Skeletal muscle satellite cell (primary cell): ENCODE data around the gene NEURL2.
"Not testable (repeated sequence)": the region's sequence is repeated elsewhere in the genome, so short reads cannot be mapped to it uniquely, and the experiment has no call there.

Experiments
- H3K27me3 ChIP-seq: 2 replicates; pipeline ENCODE4 v1.7.0; 2013; ENCODE audit warnings: low read length; ENCODE audit not compliant: control insufficient read depth, insufficient read depth
- H3K36me3 ChIP-seq: 2 replicates; pipeline ENCODE4 v1.7.0; 2013; ENCODE audit warnings: mild to moderate bottlenecking, control low read depth, low read length; ENCODE audit not compliant: insufficient read depth
- H3K4me1 ChIP-seq: 2 replicates; pipeline ENCODE4 v1.7.0; 2013; ENCODE audit warnings: low read length; ENCODE audit not compliant: control insufficient read depth, insufficient read depth
- H3K4me2 ChIP-seq: 2 replicates; pipeline ENCODE4 v1.7.0; 2013; ENCODE audit warnings: mild to moderate bottlenecking, low read length
- H3K4me3 ChIP-seq: 2 replicates; pipeline ENCODE4 v1.7.0; 2013; ENCODE audit warnings: low read length
- H3K9ac ChIP-seq: 2 replicates; pipeline ENCODE4 v1.7.0; 2013; ENCODE audit warnings: mild to moderate bottlenecking, low read depth, low read length, moderate library complexity
- H3K9me3 ChIP-seq: replicated peaks from 2 replicates; pipeline ENCODE4 v1.7.0; 2013; ENCODE audit warnings: mild to moderate bottlenecking, control low read depth, low read length

Gene NEURL2

GRCh38 chr20:45905505-45906079 lies 14.6 kb upstream of the NEURL2 start:
- H3K9ac ChIP-seq: no peak overlapping the region
- H3K4me1 ChIP-seq: peaks cover 5% of the 10 kb centered on the region
- no peak overlapping the region for H3K4me3 ChIP-seq
- H3K9me3 ChIP-seq: no peaks in the 10 kb centered on the region
- no peaks in the 10 kb centered on the region for H3K36me3 ChIP-seq
- no peaks in the 10 kb centered on the region for H3K27me3 ChIP-seq
- no peak overlapping the region for H3K4me2 ChIP-seq

DNA sequence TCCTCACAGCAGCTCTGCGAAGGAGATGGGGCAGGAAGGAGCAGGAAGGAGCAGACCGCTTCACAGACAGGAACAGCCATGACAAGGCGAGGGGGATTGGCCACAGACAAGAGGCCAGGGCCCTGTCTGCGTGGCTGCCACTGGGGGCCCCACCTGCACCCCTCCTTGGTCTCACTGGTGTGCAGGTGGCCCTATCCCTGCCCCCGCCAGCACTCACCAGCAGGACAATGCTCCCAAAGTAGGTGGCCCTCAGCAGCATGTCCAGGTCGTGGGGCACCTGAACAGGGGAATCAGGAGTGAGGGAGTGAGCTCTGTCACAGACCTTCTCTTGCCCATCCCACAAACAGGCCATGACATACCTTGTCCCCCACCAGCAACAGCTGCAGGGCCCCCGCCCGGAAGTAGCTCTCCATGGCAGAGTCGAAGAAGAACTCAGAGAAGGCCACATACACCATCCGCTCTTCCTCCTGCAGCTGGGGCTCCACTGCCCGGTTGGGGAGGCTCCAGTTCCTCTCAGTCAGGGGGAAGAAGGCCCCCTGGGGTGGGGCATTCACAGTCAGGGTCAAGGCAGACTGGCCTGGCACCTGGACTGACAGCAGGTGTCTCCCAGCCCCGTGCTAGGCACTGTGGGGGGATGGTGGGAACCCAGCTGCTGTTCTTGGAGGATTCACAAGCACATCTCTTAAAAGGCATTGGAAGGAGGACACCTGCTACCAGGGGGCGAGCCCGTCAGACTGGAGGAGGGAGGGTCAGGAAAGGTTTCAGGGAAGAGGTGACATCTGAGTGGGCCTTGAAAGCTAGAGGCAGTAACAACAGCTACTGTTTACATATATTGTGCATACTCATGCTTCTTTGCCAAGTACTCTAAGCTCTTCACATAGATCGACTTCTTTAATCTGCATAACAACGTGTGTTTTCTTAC lies 13.8 kb upstream of the NEURL2 start:
- Histone ChIP-seq H3K36me3 (no peaks in the 10 kb centered on the region), H3K4me1 (peaks cover 3% of the 10 kb centered on the region), H3K27me3 (no peaks in the 10 kb centered on the region), H3K4me2 (no peak overlapping the region), H3K9ac (no peak overlapping the region), H3K9me3 (no peaks in the 10 kb centered on the region), H3K4me3 (no peak overlapping the region)

DNA sequence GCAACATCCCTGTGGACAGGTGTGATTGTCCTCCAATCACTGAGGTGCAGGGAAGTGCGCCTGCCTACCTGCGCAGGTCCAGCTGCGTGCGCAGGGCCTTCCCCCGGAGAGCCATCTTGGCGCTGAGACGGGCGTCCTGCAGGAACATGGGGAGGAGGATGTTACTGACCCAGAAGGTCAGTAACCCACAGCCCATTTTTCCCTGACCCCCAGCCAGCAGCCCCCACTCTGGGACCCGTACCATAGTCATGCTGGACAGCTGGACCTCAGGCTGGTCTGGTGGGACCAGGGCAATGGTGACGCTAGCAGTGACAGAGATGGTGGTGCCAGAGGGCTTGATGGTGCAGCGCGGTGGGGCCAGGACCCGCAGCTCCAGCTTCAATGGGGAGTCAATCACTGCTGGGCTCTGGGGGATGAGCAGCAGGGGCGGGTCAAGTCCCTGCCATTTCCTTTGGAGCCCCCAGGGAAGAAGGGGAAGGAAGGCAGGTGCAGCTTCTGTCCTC lies 11.2 kb upstream of the NEURL2 start:
- no peaks in the 10 kb centered on the region for H3K9me3 ChIP-seq
- no peaks in the 10 kb centered on the region for H3K27me3 ChIP-seq
- no peak overlapping the region for H3K9ac ChIP-seq
- no peak overlapping the region for H3K4me2 ChIP-seq
- peaks cover 19% of the 10 kb centered on the region for H3K36me3 ChIP-seq
- H3K4me3 ChIP-seq: no peak overlapping the region
- peaks cover 3% of the 10 kb centered on the region for H3K4me1 ChIP-seq

- H3K9me3 ChIP-seq, H3K4me3 ChIP-seq, H3K4me1 ChIP-seq, H3K27me3 ChIP-seq, H3K9ac ChIP-seq, H3K4me2 ChIP-seq: not testable (repeated sequence)
- peaks cover 26% of the 10 kb centered on the region for H3K36me3 ChIP-seq
These were observed 10.3 kb upstream of the NEURL2 start for GRCh38 chr20:45901332-45901731.

DNA sequence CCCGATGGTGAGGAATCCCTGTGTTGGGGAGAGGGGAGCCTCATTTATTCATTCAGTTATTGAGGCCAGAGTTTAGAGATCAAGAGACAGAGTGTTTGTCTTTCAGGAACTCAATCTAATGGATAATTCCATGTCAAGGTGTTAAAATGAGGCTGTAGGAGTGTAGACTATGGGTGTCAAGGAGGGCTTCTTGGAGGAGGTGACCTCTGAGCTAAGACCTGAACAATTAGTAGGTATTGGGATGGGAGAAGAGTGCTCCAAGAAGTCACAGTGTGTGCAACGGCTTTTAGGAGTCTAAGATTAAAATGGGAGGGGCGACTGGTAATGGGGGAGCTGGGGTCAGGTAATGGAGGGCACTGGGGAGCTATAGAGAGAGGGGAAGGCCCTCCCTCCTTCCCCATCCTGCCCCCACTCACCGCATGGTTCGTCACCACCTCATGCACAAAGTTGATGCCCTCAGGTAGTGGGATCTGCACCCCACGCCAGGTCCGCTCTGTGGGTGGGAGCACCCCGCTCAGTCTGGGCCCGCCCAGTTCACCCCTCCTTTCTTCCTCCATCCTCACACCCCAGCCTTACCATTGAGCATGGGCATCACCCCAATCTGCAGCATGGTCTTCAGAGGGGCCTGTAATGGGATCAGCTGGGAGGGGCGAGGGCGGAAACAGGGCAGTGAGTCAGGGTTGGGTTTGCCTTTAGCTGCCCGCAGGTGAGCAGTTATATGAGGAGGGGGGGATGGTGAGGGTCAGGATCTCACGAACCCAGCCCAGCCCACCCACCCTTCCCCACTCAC lies 8.2 kb upstream of the NEURL2 start:
- Histone ChIP-seq H3K4me2 (no peak overlapping the region), H3K27me3 (no peaks in the 10 kb centered on the region), H3K9ac (no peak overlapping the region), H3K9me3 (no peaks in the 10 kb centered on the region), H3K36me3 (peaks cover 38% of the 10 kb centered on the region), H3K4me1 (no peaks in the 10 kb centered on the region), H3K4me3 (no peak overlapping the region)

- H3K9ac ChIP-seq: no peak overlapping the region
- H3K4me3 ChIP-seq: no peak overlapping the region
- peaks cover 44% of the 10 kb centered on the region for H3K36me3 ChIP-seq
- no peaks in the 10 kb centered on the region for H3K27me3 ChIP-seq
- H3K4me1 ChIP-seq: no peaks in the 10 kb centered on the region
- no peaks in the 10 kb centered on the region for H3K9me3 ChIP-seq
- no peak overlapping the region for H3K4me2 ChIP-seq
These were observed 7.3 kb upstream of the NEURL2 start for GRCh38 chr20:45898285-45898684.

GRCh38 chr20:45897692-45898091 lies 6.7 kb upstream of the NEURL2 start:
- Histone ChIP-seq H3K36me3 (peaks cover 47% of the 10 kb centered on the region), H3K27me3 (no peaks in the 10 kb centered on the region), H3K4me1 (peaks cover 3% of the 10 kb centered on the region), H3K9ac (no peak overlapping the region), H3K4me2 (no peak overlapping the region), H3K9me3 (no peaks in the 10 kb centered on the region), H3K4me3 (no peak overlapping the region)

DNA sequence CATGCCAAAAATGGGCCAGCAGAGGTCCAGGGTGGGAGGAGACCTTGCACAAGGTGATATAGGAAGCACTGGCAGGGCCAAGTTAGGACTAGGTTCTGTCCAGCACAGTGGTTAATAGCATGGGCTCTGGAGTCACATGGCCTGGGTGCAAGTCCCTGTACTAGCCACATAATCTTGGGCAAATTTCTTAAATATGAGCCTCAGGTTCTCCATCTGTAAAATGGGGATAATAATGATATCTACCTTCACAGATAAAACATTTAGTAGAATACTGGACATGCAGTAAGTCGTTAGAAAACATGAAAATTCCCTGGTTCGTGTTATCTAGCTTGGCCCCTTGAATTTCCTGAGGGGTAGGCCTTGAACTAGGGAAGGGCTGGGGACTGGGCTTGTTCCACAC lies 6.3 kb upstream of the NEURL2 start:
- peaks cover 7% of the 10 kb centered on the region for H3K4me1 ChIP-seq
- H3K4me3 ChIP-seq: no peak overlapping the region
- H3K27me3 ChIP-seq: no peaks in the 10 kb centered on the region
- no peaks in the 10 kb centered on the region for H3K9me3 ChIP-seq
- no peak overlapping the region for H3K4me2 ChIP-seq
- H3K36me3 ChIP-seq: peaks cover 51% of the 10 kb centered on the region
- no peak overlapping the region for H3K9ac ChIP-seq

- Histone ChIP-seq H3K27me3 (no peaks in the 10 kb centered on the region), H3K9me3 (no peaks in the 10 kb centered on the region), H3K4me3 (no peak overlapping the region), H3K36me3 (peaks cover 51% of the 10 kb centered on the region), H3K9ac (no peak overlapping the region), H3K4me2 (no peak overlapping the region), H3K4me1 (peaks cover 13% of the 10 kb centered on the region)
These were observed 5.7 kb upstream of the NEURL2 start for GRCh38 chr20:45896641-45897161.

DNA sequence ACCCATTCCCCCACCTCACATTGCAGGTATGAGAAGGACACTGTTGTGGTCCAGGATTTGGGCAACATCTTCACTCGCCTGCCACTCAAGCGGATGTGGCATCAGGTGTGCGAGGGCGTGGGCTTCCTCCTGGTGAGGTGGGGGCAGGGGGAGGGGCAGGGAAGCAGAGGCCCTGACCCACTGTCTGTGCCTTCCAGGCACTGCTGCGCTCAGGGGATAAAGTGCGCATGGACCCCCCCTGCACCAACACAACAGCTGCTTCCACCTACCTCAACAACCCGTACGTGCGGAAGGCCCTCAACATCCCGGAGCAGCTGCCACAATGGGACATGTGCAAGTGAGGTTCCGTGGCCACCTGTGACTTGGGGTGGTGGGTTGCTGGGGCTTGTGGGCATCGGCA lies 3.8 kb upstream of the NEURL2 start:
- H3K9me3 ChIP-seq: no peaks in the 10 kb centered on the region
- no peak overlapping the region for H3K9ac ChIP-seq
- H3K4me2 ChIP-seq: no peak overlapping the region
- no peak overlapping the region for H3K4me3 ChIP-seq
- peaks cover 27% of the 10 kb centered on the region for H3K4me1 ChIP-seq
- no peaks in the 10 kb centered on the region for H3K27me3 ChIP-seq
- peaks cover 51% of the 10 kb centered on the region for H3K36me3 ChIP-seq

DNA sequence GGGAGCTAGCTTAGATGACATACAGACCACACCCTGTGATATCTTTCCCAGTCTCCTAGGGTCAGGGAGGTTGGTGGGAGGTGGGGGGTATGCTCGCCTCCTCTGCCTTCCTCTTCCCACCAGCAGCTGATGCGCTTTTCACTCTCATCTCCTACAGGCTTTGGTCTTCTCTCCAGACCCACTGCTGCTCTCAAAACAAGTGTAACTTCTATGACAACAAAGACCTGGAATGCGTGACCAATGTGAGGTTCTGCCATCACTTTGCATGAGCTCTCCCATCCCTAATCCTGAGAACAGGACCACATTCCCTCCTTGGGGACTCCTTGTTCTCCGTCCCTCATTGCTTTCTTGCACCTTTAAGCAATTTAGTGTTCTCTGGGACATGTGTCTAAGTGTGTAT lies 2.8 kb upstream of the NEURL2 start:
- Histone ChIP-seq H3K9me3 (no peaks in the 10 kb centered on the region), H3K9ac (no peak overlapping the region), H3K4me3 (no peak overlapping the region), H3K27me3 (no peaks in the 10 kb centered on the region), H3K4me2 (no peak overlapping the region), H3K36me3 (peaks cover 47% of the 10 kb centered on the region), H3K4me1 (peaks cover 27% of the 10 kb centered on the region)
